HG03159 (cell line): ENCODE data around the gene ELMOD3.
"Not testable (repeated sequence)": the region's sequence is repeated elsewhere in the genome, so short reads cannot be mapped to it uniquely, and the experiment has no call there.

ENCODE experiments used
- ATAC-seq: cut with Tn5 transposase; IDR thresholded peaks from one replicate; pipeline ENCODE4 v1.9.1; 2021; ENCODE audit warnings: mild to moderate bottlenecking, moderate library complexity; ENCODE audit not compliant: unreplicated experiment

ELMOD3 gene

DNA sequence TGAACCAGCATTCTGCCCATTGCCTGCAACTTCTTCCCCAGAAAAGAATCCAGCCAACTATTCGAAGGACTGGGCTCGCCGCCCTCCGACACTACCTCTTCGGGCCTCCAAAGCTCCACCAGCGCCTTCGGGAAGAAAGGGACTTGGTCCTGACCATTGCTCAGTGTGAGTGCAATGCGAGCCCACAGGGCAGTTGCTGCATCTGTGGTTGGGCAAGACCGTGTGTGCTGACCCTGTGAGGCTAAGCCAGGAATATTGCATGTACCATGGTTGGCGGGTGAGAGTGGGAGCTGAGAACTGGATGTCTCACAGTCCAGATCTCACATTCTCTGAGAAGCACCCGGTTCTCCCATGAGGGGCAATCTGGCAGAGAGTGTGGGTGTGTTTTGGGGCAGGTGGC lies 16.5 kb downstream of the ELMOD3 start:
- ATAC-seq = no peak

DNA sequence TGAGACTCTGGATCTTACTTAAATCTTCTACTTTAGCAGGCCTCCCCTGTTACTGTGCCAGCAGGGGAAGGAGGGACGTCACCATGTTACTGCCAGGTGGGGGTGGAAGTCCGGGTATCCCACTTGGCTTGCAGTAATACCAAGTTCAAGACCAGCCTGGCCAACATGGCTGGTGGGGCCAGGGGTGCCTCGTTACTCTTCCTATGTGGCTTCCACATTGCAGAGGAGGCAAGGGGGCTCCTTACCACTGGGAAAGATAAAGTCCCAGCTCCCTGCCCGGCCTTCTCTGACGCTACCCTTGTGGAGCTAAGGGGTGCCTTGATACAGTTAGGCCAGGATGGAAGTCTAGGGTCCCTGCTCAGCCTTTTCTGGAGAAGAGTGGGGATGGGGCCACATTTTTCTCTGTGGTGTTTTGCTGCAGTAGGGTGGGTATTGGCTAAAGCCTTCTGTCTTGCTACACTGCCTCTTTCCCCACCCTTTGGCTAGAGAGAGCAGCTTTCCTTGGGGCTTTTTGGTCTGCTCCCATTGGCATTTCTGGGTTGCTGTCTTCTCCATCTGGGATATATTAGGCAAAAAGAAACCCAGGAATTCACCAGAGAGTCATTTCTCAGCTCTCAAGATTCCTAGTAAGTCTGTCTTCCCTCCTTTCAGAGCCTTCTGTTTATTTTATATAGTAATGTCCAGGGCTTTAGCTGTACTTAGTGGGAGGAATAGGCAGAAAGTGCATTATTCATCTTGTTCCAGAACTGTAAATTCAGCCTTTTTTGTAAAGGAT lies 21.9 kb downstream of the ELMOD3 start:
- ATAC-seq = no peak

DNA sequence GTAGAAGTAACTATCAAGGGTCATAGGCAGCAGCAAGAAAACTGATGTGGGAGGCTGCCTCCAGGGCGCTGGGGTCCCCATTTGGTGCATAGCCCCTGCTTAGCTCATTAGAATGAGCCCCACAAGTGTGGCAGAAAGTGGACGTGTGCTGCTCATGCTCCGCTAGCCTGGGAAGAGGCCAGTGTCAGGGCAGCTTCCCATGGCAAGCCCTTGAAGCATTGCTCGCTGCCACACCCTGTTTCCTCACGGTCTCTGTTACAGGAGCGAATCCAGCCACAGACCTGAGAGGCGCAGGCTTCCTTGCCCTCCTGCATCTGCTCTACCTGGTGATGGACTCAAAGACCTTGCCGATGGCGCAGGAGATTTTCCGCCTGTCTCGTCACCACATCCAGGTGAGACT lies 22.5 kb downstream of the ELMOD3 start:
- no peak for ATAC-seq

DNA sequence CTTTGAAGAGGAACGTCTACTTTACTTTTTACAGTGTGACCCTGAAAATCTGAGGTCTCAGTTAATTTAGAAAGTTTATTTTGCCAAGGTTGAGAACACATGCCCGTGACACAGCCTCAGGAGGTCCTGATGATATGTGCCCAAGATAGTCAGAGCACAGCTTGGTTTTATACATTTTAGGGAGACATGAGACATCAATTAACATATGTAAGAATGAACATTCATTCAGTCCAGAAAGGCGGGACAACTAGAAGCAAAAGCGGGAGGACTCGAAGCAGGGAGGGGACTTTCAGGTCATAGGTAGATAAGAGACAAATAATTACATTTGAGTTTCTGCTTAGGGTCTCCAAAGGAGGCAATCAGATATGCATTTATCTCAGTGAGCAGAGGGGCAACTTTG lies 23.7 kb downstream of the ELMOD3 start:
- ATAC-seq = no peak

DNA sequence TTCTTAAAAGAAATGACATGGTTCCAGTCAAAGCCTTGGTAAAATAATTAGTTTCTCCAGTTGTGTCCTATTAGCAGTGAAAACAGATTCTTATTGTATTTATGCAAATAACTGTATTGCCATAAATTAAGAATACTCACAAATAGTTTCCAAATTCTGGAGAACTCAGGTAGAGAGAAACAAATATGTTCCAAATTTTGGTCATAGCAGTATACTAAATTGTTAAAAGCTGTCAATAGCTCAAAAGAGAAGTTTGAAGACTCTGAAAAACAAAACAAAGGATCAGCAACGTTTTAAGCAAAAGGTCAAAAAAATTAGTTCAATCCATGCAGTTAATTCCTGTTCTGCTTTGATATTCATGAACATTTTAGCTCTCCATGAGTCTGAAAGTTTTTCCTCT lies 25.5 kb downstream of the ELMOD3 start:
- no peak for ATAC-seq

DNA sequence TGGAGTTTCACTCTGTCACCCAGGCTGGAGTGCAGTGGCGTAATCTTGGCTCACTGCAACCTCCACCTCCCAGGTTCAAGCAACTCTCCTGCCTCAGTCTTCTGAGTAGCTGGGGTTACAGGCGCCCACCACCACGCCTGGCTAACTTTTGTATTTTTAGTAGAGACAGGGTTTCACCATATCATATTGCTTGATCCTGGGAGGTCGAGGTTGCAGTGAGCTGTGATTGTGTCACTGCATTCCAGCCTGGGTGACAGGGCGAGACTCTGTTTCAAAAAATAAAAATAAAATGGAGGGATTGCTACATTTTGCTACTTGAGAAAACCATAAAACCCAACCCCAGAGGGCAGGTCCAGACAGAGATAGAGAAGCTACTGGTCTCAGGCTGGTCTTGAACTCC lies 28.6 kb downstream of the ELMOD3 start:
- not testable (repeated sequence) for ATAC-seq

DNA sequence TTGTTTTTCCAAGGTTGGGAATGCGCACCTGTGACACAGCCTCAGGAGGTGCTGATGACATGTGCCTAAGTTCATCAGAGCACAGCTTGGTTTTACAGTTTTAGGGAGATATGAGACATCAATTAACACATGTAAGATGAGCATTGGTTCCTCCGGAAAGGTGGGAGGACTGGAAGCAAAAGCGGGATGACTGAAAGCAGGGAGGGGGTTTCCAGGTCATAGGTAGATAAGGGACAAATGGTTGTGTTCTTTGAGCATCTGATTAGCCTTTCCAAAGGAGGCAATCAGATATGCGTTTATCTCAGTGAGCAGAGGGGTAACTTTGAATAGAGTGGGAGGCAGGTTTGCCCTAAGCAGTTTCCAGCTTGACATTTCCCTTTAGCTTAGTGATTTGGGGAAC lies 29.3 kb downstream of the ELMOD3 start:
- ATAC-seq = no peak

DNA sequence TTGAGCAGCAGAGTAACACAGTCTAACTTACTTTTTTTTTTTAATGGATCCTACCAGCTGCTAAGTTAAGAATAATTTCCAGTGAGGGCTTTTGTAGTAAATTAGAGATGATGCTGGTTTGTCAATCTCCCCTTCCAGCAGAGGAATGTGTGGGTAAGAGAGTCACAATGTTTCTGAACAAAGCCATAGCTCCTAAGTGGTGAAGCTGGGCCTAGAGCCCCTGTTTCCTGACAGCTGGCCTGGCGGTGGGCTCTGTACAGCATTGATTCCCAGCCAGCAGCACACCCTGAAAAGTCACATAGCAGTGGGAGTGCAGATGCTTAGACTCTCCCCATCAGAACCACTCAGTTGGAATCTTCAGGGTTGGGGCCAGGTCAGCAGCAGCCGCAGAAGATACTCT lies 31.2 kb downstream of the ELMOD3 start:
- no peak for ATAC-seq

DNA sequence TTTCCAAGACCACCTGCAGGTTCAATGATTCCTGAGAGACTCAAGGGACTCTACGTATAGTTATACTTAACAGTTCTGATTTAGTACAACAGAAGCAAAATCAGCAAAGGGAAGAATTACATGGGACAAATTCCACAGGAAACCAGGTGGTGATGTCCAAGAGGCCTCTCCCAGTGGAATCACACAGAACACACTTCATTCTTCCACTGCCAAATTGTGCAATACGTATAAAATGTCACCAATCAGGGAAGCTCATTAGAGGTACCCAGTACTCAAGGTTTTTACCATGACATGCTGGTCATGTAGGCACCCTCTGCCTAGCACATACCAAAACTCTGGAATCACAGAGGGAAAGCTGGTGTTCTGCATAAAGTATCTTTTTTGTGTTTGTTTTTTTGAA lies 33.2 kb downstream of the ELMOD3 start:
- ATAC-seq = no peak

DNA sequence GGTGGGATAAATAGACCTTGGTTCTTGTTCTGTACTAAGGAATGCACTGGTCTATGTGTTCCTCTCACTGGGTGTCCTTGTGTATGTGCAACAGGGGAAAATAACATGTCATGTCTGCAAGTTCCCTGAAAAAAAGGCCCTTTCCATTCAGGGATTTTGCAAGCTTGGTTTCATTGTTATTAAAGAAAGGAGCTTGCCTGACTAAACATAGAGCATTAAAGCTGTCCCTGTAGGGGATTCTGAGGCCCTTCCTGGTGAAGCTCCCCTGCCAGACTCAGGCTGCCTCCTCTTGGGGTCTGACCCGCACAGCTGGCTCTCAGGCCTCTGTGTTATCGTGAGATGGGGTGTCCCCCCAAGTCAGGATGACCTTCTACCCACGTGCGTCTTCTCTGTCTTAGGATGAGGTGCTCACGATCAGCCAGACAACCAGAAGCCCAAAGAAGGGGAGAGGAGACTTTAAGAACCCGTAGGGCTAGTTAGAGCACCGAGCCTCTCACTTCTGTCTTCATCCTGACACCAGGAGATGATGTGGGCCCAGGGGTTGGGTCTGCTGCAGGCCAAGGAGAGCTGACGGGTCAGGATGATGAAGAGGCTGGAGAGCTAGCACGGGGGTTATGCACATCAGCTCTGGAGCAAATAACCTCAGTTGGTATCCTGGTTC lies 34.4 kb downstream of the ELMOD3 start:
- no peak for ATAC-seq

DNA sequence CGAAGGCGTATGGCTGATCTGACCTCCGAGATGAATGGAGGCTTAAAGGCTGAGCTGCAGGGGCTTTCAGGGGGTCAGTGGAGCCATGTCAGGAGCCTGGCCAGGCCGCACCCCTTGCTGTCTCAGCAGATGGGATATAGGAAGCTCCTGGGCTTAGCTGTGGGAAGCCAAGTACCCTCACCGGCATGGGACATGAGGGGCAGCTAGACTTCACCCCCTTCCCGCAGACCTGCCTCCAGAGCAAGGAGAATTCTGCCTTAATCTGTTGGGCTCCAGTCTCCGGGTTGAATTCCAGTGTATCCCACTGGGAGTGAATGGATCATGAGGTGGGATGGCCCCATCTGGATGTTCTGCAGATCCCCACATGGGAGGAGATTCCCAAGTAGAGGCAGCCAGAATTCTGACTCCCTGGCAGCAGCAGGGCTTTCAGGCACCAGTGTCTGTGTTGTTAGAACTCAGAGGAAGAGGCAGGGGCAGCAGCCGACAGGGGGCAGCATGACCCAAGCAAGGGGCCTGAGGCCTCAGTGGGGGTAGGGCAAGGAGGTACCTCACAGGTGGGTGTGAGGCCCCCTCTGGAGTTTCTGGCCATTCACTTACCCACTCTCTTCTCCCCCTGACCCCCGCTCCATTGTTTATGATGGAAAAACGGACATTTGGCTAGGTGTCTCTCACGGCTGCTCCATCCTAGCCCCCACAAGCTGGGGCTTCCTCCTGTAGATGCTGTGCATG lies 36.5 kb downstream of the ELMOD3 start:
- no peak for ATAC-seq

DNA sequence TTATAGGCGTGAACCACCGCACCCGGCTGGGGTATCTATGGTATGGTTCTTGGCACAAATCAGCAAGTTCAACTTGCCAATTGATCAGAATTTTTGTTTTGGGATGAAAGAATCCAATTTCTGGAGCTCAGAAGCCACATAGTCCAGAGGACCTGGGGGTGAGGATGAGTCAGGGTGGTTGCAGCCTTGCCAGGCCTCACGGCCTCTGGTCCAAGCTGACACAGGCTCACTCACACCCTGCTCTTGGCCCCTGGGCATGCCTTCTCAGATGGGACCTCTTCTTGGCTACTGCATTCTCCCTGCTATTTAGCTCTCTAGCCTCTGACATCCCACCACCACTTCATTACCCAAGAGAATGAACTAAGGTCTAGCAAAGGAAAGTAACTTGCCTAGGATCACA lies 39.3 kb downstream of the ELMOD3 start:
- ATAC-seq = no peak

DNA sequence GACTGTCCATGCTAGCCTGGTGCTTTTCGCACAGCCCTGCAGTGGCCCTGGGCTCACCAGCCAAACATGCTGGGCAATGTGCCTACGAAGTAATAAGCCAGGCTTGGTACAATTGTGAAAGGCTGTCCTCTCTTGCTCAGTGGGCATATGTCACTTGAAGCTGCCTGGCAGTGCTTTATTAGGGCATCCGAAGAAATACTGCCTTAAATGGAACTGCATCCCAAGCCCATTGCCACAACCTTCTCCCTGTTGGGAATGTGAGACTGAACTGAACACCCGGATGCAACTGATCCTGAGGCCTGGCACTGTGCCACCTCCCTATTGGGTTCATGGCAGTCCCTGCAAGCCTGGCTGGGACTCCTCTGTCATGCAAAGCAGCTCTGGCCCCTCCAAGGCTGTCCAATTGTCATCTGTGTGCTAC lies 39.7 kb downstream of the ELMOD3 start:
- ATAC-seq = no peak

DNA sequence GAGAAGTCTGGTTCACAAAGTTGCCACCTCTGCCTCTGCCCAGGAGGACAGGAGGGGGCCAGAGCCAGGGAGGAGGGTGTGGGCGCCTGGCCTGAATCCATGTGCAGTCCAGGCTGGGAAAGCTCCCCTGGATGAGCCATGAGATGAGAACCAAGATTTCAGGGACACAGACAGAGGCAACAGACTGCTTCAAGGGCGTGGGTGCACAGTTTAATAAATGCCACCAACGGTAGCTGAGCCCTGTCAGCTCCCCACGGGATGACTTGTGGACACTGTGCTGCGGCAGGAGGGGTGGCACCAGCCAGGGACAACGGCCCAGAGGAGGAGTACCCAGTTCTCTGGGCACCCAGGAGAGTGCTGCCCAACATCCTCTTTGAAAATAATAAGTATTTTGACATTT lies 40.4 kb downstream of the ELMOD3 start:
- ATAC-seq = no peak

DNA sequence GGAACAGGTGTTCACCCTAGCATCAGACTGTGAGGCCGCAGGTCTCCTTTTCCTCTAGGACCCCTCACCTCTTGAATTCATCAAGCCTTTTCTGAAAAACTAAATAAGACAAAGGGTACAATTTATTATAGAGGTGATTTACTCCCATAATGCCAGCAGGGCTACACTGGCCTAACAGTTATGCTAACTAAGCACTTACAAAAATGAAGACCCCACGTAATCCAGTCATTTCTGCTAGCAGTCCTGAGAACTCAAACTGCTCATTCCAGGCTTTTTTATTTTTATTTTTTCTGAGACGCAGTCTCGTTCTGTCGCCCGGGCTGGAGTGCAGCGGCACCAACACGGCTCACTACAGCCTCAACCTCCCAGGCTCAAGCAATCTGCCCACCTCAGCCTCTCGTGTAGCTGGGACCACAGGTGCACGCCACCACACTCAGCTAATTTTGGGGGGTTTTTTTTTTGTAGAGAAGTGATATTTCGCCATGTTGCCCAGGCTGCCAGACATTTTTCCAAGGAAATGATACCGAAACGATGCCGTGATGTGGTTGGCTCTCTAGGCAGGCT lies 41.4 kb downstream of the ELMOD3 start:
- no peak for ATAC-seq

DNA sequence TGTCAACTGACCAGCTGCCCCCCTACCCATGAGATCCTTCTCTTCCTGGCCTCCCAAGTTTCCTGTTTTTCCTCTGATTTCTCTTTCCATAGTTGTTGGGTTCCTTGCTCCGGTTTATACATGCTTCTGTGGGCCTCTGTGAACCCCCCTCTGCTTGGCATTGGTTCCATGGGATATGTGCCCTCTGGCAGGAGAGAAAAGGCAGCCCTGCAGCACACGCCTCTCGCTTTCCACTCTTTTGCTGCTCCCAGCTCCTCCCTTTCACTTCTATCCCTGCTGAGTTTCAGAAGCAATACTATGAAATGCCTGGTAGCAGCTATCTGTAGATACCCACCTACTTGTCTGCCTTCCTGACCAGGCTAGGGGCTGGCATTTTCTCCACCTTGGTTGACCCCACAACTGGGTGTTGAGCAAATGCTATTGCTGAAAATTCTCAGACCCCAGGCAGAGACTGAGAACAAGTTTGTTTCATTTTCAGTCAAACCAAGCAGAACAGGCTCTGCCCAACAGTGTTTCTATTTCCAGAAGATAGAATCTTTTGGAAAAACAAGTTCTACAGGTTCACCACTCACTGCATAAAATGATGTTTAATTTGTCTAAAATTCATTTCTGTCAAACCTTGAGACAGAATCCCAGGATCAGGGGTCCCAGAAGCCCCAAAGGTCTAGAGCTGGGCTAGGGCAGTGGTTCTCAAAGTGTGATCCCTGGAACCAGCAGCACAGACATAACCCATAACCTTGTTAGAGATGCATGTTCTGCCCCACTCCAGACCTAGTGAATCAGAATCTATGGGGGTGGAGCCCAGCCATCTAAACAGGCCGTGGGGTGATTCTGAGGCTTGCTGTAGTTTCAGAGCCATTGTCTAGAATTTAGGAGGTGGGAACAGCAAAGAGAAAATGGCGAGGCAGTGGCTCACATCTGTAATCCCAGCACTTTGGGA lies 42.2 kb downstream of the ELMOD3 start:
- no peak for ATAC-seq

DNA sequence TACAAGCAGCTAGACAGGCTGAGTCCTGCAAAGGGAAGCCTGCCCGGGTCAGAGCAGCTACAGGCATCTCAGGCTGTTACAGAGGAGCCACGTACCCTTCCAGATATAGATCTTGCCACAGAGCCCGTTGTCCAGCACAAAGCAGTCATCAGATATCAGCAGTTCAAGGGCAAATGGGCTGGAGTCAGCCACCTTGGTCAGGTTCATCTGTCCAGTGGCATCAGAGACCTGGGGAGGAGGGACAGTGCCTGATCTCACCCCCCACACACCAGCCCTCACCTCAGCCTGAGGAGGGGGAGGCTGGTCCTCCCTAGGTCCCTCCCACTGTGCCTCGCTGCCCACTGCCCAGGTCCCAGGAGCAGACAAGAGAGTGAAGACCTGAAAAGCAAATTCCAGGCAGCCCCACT lies 43.4 kb downstream of the ELMOD3 start:
- ATAC-seq = no peak

DNA sequence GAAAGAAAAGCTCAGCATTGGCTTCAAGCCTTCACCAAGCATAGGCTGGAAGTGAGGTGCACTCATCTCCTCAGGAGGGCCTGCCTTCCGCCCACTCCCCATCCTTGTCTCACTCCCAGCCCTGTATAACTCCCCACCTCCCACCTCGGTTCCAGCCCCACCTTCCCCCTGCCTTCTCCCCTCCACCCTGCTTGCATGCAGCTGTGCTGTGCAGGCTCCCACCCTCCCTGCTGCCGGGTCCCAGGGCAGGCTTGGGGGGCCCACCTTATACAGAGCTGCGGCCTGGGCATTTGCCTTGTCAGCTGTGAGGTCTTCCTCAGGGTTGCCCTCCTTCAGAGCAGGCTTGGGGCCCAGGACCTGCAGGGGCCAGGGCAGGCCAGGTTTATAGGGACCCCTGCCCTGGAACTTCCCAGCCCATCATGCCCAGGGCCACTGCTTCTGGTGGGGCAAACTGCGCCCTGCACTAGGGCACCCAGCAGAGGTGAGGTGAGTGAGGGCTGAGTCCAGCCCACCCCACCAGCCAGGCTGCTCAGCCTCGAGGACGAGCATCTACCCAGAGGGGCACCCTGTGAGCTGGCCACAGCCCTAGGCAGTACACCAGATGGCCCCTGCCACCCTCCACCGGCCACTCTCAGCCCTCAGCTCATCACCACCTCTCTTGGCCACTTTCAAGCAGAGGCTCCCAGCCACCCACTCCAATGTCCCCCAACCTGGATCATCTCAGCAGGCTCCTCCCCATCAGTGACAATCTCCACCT lies 44.0 kb downstream of the ELMOD3 start:
- ATAC-seq = no peak

DNA sequence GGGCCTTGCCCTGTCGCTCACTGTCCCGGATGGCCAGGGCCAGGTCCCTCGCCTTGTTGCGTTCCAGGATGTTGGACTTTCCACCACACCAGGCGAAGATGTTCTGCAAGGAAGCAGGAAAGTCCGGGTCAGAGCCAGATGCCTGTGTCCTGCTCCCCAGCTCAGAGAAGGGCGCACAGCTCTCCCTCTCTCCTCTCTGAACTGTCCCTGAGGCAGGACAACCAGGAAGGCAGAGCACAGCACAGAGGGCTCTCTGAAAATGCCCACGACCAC lies 44.5 kb downstream of the ELMOD3 start:
- no peak for ATAC-seq

DNA sequence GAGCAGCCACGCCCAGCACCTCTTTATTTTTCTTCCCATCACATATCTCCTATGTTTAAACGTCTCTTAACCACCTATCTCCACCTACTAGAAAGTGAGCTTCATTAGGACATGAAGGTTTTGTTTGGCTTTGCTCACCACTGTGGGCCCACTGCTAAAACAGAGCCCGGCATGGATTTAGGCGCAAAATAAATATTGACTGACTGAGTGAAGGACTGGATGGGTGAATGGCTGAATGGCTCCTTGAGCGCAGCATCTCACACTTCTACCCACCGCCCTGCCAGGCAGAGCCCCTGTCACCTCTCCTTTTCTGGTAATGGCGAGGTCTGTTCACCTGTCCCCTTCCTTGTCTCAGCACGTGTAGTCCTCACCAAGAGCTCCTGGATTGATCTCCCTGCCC lies 45.5 kb downstream of the ELMOD3 start:
- no peak for ATAC-seq
